Fibroblast of skin of right quadriceps (primary cell): ENCODE results near the gene ZNF140.

Experiments used
- DNase-seq: peaks from one replicate; pipeline ENCODE4 v3.0.0-alpha.2; 2013

ZNF140 gene

GRCh38 chr12:133130808-133131128 is 50.0 kb downstream of the ZNF140 start:
- DNase-seq = no peak

GRCh38 chr12:133135747-133136146 is 55.0 kb downstream of the ZNF140 start:
- no peak for DNase-seq

GRCh38 chr12:133145981-133146380 is 65.3 kb downstream of the ZNF140 start:
- DNase-seq = no peak

GRCh38 chr12:133156125-133156690 is 75.5 kb downstream of the ZNF140 start:
- DNase-seq = no peak
